COLO668 (cell line): ENCODE data around the gene RAP2A.
A peak's percentile ranks its signal among the peaks of the same experiment; 100 is the strongest.

ENCODE experiments used
- DNase-seq: peaks from one replicate; lab custom pipeline; 2025; ENCODE audit not compliant: unreplicated experiment; lab: John Stamatoyannopoulos, UW

RAP2A gene

GRCh38 chr13:97422118-97423054 lies 11.6 kb upstream of the RAP2A start:
- DNase-seq = no peak

- DNase-seq = no peak
These were observed 10.5 kb upstream of the RAP2A start for GRCh38 chr13:97423300-97424045.

- no peak for DNase-seq
These were observed 8.4 kb upstream of the RAP2A start for GRCh38 chr13:97425590-97425989.

DNA sequence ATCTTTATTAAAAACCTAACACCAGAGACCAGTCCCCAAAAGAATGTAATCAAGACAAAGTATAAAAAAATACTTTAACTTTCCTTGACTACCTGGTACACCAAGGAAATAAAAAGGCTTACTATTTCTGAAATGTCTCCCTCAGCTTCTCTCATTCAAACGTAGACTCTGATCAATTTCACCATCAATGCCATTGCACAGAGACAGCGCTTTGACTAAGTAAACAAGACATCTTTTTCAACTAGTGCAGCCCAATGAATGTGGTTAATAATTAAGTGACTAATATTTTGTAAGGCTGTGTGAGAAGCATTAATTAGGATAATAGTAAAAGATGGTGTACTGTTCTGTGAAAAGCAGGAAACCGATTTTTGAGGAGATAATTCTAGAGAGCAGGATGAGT lies 7.3 kb upstream of the RAP2A start:
- no peak for DNase-seq

GRCh38 chr13:97429681-97430081 lies 4.3 kb upstream of the RAP2A start:
- DNase-seq = no peak

GRCh38 chr13:97430296-97430695 lies 3.7 kb upstream of the RAP2A start:
- no peak for DNase-seq

DNA sequence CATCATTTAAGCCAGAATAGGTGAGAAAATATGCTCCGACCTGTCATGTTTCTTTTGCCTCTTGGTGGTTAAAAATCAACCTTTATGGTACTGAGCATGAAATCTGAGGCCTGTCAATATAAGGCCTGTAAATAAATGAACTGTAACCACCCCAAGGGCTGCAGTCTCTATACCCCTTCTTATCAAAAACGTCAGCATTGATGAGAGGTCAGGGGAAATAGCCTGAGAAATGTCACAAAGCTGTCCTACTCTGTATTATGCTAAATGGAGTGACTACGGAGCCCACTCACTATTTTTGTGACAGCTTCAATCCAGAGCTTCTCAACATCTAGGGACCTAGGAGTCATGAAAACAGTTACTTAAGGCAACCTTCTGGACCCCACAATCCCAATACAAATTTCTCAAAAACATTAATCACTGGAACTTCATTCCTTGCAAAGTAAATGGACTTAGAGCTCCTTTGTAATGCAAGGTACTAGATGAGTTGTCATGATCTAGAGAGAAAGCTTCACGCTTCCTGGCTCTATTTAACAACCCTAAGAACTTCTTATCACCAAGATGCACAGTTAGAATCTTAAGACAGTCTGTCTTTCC lies 2.7 kb upstream of the RAP2A start:
- DNase-seq = no peak

DNA sequence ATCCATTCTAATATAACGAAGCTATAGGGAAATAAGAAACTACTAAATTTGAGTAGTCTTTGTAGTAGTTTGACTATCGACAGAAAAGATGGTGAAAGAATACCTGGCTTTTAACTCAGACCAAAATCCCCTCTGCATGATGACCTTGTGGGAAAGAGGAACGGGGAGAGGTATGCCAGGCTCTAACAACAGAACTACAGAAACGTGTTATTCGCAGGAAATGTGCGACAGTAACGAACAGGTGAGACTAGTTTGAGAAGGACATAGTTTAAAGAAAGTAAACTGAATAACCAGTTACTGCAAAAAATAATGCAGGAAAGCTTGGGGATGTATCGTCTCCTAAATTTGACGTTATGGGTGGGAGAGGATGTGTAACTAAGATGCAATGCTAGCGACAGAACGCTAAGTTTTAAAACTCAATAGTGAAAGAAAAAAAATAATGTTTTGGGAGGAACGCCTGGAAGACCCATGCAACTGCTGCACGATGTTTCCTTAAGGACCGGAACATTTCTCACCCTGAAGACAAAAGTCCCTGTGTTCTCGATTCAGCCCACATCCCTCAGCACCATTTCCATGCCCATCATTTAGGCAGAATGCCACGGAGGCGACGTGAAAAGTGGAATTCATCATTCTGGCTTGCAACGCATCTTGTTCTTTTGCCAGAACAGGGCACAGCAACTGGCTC lies 1.6 kb upstream of the RAP2A start:
- no peak for DNase-seq

DNA sequence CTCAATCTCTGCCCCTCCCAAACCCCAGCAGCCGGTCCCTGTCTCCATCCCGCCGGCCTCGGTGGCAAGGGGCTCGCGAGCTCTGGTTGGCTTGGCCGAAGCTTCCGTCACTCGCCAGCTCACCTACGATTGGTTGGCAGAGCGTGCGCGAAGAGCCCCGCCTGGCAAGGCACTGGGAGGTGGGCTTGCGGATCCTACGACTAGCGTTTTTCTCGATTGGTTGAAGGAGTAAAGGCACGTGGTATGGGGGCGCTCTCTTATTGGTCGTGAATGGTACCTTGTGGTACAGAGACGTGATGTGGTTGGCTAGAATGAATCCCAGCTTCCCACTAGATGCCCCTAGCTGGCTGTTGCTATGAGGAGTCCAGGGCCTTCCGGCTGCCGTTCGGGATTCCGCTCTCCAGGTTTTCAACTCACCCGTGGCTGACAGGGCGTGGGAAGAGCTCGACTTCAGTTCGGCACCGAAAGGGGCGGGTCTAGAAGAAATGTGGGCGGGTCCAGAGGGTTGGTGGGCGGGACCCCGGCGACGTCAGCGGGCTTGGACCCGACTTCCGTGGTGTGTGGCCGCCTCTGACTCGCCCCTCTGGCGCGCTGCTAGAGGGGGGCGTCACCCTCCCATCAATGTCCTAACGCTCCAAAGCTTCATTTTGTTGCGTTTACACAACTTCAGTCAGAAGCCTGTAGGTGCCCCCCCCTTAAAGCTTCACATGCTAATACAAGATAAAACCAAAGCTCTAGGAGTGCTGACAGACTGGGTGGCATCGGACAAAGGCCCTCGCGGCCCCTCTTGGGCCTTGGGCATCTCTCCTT lies 847 bp upstream of the RAP2A start:
- DNase-seq = peak; percentile 99

DNA sequence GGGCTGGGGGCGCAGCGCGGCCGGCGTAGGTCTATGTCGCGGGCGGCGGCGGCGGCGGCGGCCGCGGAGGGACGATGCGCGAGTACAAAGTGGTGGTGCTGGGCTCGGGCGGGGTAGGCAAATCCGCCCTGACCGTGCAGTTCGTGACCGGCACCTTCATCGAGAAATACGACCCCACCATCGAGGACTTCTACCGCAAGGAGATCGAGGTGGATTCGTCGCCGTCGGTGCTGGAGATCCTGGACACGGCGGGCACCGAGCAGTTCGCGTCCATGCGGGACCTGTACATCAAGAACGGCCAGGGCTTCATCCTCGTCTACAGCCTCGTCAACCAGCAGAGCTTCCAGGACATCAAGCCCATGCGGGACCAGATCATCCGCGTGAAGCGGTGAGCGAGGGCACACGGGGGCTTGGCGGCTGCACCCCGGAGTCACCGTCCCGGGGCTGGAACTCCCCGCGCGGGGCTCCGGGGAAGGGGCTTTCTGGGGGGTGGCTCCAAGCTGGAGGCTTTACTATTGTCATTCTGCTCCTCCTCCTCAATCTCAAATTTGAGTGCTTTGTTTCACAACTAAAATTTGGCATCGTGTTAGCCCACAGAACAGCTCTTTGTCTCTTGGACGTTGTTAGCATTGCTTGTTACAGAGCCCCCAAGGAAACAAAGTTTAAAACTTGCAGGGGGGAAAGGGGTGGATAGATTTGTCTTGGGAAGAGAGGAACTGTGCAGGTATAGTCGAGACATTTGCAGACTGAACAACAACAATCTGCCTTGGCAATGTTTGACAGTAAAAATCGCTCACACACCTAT lies 630 bp downstream of the RAP2A start:
- peak; percentile 90 for DNase-seq

- DNase-seq = no peak
These were observed 1.4 kb downstream of the RAP2A start for GRCh38 chr13:97435323-97435722.

GRCh38 chr13:97435794-97436193 lies 1.8 kb downstream of the RAP2A start:
- no peak for DNase-seq

DNA sequence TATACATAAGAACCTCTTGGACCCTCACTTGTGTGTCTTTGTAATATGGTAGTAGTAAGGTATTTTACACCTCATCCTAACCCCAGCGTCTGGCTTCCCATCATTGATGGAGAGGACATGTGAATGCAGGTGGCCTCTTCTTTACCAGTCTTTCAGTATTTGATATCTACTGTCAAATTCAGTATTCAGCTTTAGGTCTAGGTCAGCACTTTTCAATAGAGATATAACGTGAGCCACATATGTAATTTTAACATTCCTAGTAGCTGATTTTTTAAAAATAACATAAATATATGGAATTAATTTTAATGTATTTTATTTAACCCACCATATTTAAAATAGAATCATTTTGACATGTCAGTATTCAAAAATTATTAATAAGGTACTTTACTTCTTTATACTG lies 2.9 kb downstream of the RAP2A start:
- DNase-seq = no peak

GRCh38 chr13:97437729-97438128 lies 3.8 kb downstream of the RAP2A start:
- DNase-seq = no peak

- no peak for DNase-seq
These were observed 5.1 kb downstream of the RAP2A start for GRCh38 chr13:97438856-97439595.

DNA sequence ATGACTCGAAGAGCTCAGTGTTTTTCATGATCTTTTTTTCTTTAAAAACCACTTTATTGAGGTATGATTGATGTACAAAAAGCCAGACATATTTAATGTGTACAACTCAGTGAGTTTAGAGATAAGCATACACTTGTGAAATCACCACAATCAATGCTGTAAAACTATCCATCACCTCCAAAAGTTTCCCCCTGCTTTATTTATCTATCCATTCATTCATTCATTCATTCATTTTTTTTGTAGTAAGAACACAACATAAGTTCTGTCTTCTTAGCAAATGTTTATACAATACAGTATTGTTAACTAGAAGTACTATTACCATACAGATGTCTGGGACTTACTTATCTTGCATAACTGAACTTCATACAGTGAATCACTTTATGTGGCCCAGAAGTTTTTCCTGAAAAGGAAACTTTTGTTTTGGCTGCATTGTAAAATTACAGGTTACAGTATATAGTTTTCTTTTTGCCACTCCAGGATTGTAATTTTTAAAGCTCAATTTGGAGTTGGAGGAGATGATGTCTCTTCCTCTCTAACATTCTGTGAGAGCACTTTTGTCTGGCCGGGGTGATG lies 6.7 kb downstream of the RAP2A start:
- DNase-seq = no peak

DNA sequence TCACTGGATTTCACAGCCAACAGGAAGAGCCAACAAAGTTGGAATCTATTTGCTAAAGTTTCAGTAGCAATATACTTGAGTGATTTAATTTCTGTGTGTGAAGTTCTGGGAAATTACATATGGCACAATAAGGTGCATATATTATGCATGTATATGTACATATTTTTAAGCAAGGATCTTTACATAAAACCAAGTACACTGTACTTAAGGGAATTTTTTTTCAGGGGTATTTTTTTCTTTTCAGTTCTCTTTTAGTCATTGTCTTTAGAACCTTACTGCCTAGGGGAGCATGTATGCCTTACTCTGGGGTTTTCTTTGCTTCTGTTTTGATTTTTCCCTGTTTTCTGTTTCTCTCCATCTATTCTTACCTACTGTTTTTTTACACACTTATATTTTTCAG lies 7.4 kb downstream of the RAP2A start:
- DNase-seq = no peak

DNA sequence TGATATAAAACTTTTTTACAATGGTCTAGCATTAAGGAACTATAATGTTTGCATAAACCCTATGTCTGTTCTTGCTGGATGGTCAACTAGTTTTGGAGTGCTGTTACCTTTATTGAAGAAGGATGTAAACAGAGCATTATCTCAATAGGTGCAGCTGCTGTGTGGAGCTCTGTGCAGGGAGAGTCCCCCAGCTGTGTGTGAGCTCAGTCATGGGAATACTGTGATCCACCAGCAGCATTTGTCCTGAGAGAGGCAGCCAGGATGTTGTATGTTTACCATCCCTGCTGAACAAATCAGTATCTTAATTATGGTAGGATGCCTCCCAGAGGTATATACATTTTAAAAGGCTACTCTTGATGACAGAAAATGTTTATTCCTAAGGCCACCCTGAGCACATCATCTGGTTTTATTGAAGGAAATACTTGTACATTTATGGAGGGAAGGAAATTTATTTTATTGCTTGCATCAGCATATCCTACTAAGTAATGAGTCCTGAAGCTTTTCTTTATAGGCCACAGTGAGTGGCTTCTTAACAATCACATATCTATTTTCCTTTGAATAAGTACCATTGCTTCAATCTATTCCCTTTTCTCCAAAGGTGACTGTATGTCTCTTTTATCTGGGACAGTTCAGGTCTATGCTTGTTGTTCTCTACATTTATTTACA lies 11.7 kb downstream of the RAP2A start:
- peak; percentile 90 for DNase-seq
